Peyer's patch (tissue), 4 donors: ENCODE data around the gene ELL. TPM values are rescaled to one million over a fixed set of nuclear protein-coding genes. Genes with fewer than 3 reads are reported as not detected.

Source experiments
- DNase-seq, 3 donors: peaks; one replicate each; pipeline ENCODE4 v3.0.0-alpha.2; 2017 to 2019
- H3K27ac ChIP-seq, 4 donors: fragments of 200-600 bp; sonication (generic); one replicate each; pipeline ENCODE4 v1.5.1; 2016 to 2019
- H3K27me3 ChIP-seq, 2 donors: fragments of 200-600 bp; sonication (generic); one replicate each; pipeline ENCODE4 v1.5.1; 2019
- H3K36me3 ChIP-seq, 3 donors: fragments of 200-600 bp; sonication (generic); one replicate each; pipeline ENCODE4 v1.5.1; 2016 to 2019
- H3K4me1 ChIP-seq, 4 donors: fragments of 200-600 bp; sonication (generic); one replicate each; pipeline ENCODE4 v1.5.1; 2016 to 2019
- H3K4me3 ChIP-seq, 4 donors: fragments of 200-600 bp; sonication (generic); 1 replicate in 3 of 4; 2 replicates in 1 of 4; pipeline ENCODE4 v1.5.1; 2016 to 2019; ENCODE audit warnings: mild to moderate bottlenecking in 1 of 4
- H3K9me3 ChIP-seq, 4 donors: fragments of 200-600 bp; sonication (generic); one replicate each; pipeline ENCODE4 v1.5.1; 2016 to 2019; ENCODE audit warnings: mild to moderate bottlenecking in 1 of 4
- POLR2A ChIP-seq, 2 donors: fragments of 450-650 bp; IDR thresholded peaks; one replicate each; pipeline ENCODE4 v1.5.1; 2017; ENCODE audit warnings: antibody characterized with exemption in 2 of 2, mild to moderate bottlenecking in 2 of 2, moderate library complexity in 2 of 2
- total RNA-seq, 4 donors: library from RNA; depleted of rRNA; stranded (reverse); fragments of >200 nt; gene quantifications; one replicate each; pipeline ENCODE4 v1.1.0, GENCODE V29; 2016
- TF ChIP-seq, protein P1 (sequence below), 6 experiments: fragments of 450-650 bp in 4 of 6; fragments of 200-600 bp in 2 of 6; sonication (generic) in 1 of 6; IDR thresholded peaks; one replicate each; pipeline ENCODE4 v1.5.1; 2017 to 2019; ENCODE audit warnings: antibody characterized with exemption in 6 of 6, mild to moderate bottlenecking in 3 of 6, moderate library complexity in 1 of 6

ELL gene
- total RNA-seq, 4 donors from 2014 or later, result 18.9 to 49.5 (median 34.2) TPM

DNA sequence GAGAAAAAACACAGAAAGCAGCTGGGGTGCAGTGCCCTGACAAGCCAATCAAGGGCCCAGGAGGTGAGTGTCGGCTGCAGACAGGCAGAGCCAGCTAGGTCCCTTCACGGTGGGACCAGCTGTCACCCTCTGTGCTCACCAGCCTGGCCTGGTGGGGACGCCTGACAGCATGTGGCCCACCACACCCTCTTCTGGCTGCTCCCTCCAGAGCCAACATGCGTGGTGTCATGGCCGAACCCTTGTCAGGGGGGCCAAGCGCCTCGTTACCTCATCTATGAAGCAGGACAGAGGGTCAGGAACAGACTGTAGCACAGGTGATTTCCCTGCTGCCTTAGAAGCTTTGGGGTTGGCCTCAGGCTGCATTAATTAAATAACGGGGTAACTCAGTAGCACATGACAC is 43.9 kb downstream of the ELL start:
- TF ChIP-seq, protein P1, sequence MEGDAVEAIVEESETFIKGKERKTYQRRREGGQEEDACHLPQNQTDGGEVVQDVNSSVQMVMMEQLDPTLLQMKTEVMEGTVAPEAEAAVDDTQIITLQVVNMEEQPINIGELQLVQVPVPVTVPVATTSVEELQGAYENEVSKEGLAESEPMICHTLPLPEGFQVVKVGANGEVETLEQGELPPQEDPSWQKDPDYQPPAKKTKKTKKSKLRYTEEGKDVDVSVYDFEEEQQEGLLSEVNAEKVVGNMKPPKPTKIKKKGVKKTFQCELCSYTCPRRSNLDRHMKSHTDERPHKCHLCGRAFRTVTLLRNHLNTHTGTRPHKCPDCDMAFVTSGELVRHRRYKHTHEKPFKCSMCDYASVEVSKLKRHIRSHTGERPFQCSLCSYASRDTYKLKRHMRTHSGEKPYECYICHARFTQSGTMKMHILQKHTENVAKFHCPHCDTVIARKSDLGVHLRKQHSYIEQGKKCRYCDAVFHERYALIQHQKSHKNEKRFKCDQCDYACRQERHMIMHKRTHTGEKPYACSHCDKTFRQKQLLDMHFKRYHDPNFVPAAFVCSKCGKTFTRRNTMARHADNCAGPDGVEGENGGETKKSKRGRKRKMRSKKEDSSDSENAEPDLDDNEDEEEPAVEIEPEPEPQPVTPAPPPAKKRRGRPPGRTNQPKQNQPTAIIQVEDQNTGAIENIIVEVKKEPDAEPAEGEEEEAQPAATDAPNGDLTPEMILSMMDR (IDR thresholded peaks at IDR 0.05), result no peak
- no peak for TF ChIP-seq POLR2A (IDR thresholded peaks at IDR 0.05)
- H3K4me1 ChIP-seq, result peaks cover 2 to 87% (median 26%) of the 10 kb centered on the region in 4 donors
- peak overlapping the region; percentile 56 to 85 (median 78) for H3K27ac ChIP-seq
- no peaks in the 10 kb centered on the region for H3K27me3 ChIP-seq
- H3K4me3 ChIP-seq, result no peak overlapping the region
- peaks cover 0 to under 1% (median 0%) of the 10 kb centered on the region in 3 donors for H3K36me3 ChIP-seq
- H3K9me3 ChIP-seq, result no peaks in the 10 kb centered on the region
- DNase-seq, result no peak

DNA sequence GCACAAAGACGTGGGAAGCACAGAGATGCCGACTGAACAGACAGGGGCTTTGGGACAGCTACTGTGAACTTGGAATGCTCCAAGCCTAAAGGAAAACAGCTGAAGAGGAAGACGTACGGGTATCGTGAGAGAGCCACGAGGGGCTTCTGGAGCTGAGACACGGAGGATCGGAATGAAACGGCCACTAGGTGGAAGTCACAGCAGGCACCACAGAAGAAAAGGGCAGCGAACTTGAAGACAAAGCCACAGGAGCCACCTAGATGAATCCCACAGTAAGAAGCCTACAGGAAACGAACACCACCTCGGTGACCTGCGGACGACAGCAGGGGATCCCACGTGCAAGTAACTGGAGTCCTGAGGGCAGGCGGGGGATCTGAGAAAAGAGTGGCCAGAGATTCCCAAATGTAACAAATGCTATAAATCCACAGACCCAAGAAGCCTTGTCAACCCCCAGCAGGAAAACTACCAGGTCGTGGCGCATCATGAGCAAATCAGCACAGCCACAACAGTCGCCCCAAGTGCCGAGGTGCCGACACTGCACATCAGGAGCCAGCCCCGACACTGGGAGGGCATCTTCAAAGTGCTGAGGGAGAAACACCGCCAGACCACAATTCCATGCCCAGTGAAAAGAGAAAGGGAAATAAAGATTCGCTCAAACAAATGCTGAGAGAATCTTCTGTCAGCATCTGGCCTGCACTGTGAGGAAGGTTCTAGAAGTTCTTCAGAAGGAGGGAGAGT is 44.7 kb downstream of the ELL start:
- no peak overlapping the region for H3K4me3 ChIP-seq
- no peaks in the 10 kb centered on the region for H3K9me3 ChIP-seq
- peak overlapping the region in 2 of 4 donors; percentile 15 to 79 for H3K27ac ChIP-seq
- peaks cover 0 to 4% (median 0%) of the 10 kb centered on the region in 3 donors for H3K36me3 ChIP-seq
- H3K27me3 ChIP-seq, result no peaks in the 10 kb centered on the region
- TF ChIP-seq POLR2A (IDR thresholded peaks at IDR 0.05), result no peak
- TF ChIP-seq, protein P1 (IDR thresholded peaks at IDR 0.05), result peak in 2 of 6 experiments; percentile 9 to 27
- H3K4me1 ChIP-seq, result peaks cover 2 to 85% (median 26%) of the 10 kb centered on the region in 4 donors
- no peak for DNase-seq

DNA sequence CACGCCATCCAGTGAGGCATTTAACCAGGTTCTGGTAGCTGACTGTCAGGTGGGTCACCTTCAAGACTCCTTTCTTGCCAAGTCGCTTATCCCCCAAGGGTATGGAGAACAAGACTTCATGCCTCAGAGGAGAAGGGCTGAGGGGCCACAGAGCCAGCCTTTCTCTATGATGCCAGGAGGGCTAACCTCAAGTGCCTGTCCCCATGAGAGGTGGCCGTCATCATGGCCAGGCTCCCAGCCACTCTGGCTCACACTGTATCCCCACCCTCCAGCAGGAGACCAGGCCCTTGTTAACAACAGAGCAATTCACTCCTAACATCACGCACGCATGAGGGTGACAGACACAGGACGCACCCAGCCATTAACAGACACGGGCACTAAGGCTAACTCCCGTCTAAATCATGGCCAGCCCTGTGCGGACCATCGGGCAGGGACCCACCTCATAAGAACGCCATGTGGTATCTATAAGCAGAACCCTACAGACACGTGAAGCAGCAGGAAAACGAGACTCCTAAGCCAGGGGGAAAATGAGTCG is 45.3 kb downstream of the ELL start:
- H3K36me3 ChIP-seq, result peaks cover 0 to 7% (median 0%) of the 10 kb centered on the region in 3 donors
- peaks cover 2 to 84% (median 26%) of the 10 kb centered on the region in 4 donors for H3K4me1 ChIP-seq
- no peak for TF ChIP-seq POLR2A (IDR thresholded peaks at IDR 0.05)
- TF ChIP-seq, protein P1 (IDR thresholded peaks at IDR 0.05), result no peak
- no peaks in the 10 kb centered on the region for H3K9me3 ChIP-seq
- peak overlapping the region in 2 of 4 donors; percentile 32 to 79 for H3K27ac ChIP-seq
- no peak overlapping the region for H3K4me3 ChIP-seq
- no peaks in the 10 kb centered on the region for H3K27me3 ChIP-seq
- no peak for DNase-seq

DNA sequence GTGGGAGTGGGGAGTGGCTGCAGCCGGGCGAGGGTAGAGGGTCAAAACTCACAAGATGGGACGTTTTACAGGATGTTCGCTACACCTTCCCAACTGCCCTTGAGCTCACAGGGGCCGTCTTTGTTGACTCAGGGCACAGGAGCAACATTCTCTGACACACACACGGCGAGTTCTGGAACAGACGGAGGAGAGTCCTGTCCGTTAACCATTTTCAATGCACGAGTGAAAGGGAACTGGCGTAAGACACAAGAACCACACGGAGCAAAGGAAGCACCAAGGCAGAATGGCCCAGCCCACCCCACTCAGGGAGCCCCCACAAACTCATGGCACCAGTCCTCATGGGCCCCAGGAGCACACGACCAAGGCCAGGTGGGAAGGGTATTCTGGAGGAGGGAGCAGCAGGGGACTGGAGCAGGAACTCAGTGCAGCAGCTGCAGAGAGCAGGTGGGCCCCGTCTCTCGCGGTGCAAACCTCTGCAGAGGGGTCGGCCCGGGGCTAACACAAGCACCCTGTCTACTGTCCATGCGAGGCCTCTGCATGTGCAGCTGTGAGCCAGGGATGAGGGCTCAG is 46.0 kb downstream of the ELL start:
- H3K9me3 ChIP-seq, result no peaks in the 10 kb centered on the region

DNA sequence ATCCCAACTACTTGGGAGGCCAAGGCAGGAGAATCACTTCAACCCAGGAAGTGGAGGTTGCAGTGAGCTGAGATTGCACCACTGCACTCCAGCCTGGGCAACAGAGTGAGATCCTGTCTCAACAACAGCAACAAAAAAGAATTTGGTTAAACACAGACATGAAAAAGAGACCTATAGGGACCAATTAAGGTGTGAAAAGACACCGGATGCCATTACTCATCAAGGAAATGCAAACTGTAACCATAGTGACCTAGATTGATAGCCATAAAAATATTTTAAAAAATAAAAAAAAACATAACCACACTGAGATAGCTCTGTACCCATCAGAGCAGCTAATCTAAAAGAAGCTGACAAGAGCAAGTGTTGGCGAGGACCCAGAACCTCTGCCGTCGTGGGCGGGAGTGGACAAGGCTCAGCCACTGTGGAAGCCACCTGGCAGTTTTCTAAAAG is 46.8 kb downstream of the ELL start:
- TF ChIP-seq POLR2A (IDR thresholded peaks at IDR 0.05), result no peak
- TF ChIP-seq, protein P1 (IDR thresholded peaks at IDR 0.05), result no peak
- no peaks in the 10 kb centered on the region for H3K27me3 ChIP-seq
- DNase-seq, result no peak
- peak overlapping the region; percentile 15 to 79 (median 48) for H3K27ac ChIP-seq
- H3K4me1 ChIP-seq, result peaks cover 2 to 78% (median 27%) of the 10 kb centered on the region in 4 donors
- H3K4me3 ChIP-seq, result no peak overlapping the region
- no peaks in the 10 kb centered on the region for H3K9me3 ChIP-seq
- H3K36me3 ChIP-seq, result peaks cover 0 to 21% (median 0%) of the 10 kb centered on the region in 3 donors

More for the DNA sequence above, 46.0 kb downstream of the ELL start:
- peaks cover 2 to 78% (median 26%) of the 10 kb centered on the region in 4 donors for H3K4me1 ChIP-seq
- DNase-seq, result no peak
- peaks cover 0 to 14% (median 0%) of the 10 kb centered on the region in 3 donors for H3K36me3 ChIP-seq
- peak overlapping the region in 3 of 4 donors; percentile 32 to 79 (median 65) for H3K27ac ChIP-seq
- TF ChIP-seq, protein P1 (IDR thresholded peaks at IDR 0.05), result no peak
- no peak for TF ChIP-seq POLR2A (IDR thresholded peaks at IDR 0.05)
- H3K4me3 ChIP-seq, result no peak overlapping the region
- no peaks in the 10 kb centered on the region for H3K27me3 ChIP-seq
